Muscle of leg (tissue), 11 donors: Measurements from ENCODE around the gene DNAAF3. TPM values are rescaled to one million over a fixed set of nuclear protein-coding genes. Genes with fewer than 3 reads are reported as not detected.

Experiments used
- DNase-seq: peaks from one replicate; pipeline ENCODE4 v3.0.0; 2013
- H3K27ac ChIP-seq: one replicate; pipeline ENCODE4 v1.5.1; 2013; ENCODE audit warnings: mild to moderate bottlenecking, low read length, control low read depth
- H3K27me3 ChIP-seq: one replicate; pipeline ENCODE4 v1.6.1; 2013; ENCODE audit warnings: low read length; ENCODE audit not compliant: control insufficient read depth, insufficient read depth
- H3K36me3 ChIP-seq: one replicate; pipeline ENCODE4 v1.6.1; 2013; ENCODE audit warnings: low read length; ENCODE audit not compliant: control insufficient read depth, insufficient read depth
- H3K4me1 ChIP-seq: one replicate; pipeline ENCODE4 v1.6.1; 2013; ENCODE audit warnings: low read length; ENCODE audit not compliant: control insufficient read depth, insufficient read depth
- H3K4me3 ChIP-seq: one replicate; pipeline ENCODE4 v1.5.1; 2013; ENCODE audit warnings: low read length, control low read depth
- H3K9me3 ChIP-seq: replicated peaks from 2 replicates; pipeline ENCODE4 v1.6.1; 2013; ENCODE audit warnings: low read depth, low read length; ENCODE audit not compliant: control insufficient read depth
- WGBS: methylation state at CpG from one replicate; pipeline ENCODE4 v1.1.5; 2013; ENCODE audit warnings: missing lambda C conversion rate; ENCODE audit not compliant: insufficient coverage; 5-methylcytosine and 5-hydroxymethylcytosine counted together
- polyA plus RNA-seq, 8 donors: library from polyadenylated mRNA; unstranded; fragments of 120-200 nt; gene quantifications; one replicate each; pipeline versions ENCODE4 v1.2.1 to v1.2.3, GENCODE V29; 2013; ENCODE audit warnings: inconsistent platforms in 1 of 8, low replicate concordance in 1 of 8; ENCODE audit not compliant: insufficient read length in 8 of 8, insufficient read depth in 1 of 8
- total RNA-seq: library from RNA; stranded (reverse); fragments of 120-200 nt; gene quantifications from one replicate; pipeline ENCODE4 v1.2.4, GENCODE V29; 2013

DNAAF3 gene
- total and polyA plus RNA-seq, 9 donors, result 0.13 to 1.1 (median 0.31) TPM

DNA sequence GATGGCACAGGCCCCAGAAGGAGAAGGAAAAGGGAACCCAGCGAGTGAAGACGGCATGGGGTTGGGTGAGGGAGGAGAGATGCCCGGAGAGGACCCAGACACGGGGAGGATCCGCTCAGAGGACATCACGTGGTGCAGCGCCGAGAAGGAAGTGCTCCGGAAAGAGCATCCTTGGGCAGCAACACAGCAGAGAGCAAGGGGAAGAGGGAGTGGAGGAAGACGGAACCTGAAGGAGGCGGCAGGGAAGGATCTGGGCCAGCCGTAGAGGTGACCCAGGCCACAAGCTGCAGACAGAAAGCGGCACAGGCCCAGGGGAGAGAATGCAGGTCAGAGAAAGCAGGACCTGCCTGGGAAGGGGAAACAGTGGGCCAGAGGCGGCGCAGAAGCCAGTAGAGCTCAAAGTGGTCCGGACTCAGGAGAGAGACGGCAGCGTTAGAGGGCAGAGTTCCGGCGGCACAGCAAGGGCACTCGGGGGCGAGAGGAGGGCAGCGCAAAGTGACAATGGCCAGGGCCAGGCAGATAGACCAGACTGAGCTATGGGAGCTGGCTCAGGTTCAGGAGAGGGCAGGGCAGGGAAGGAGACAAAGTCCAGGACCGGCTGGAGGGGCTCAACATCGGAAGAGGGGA, 50.1 kb downstream of the DNAAF3 start:
- under 1% methylated on average over 25 of the region's 25 CpGs for WGBS
- Histone ChIP-seq H3K4me3 (peak overlapping the region; percentile 91), H3K9me3 (no peaks in the 10 kb centered on the region), H3K27me3 (no peaks in the 10 kb centered on the region), H3K4me1 (peaks cover 56% of the 10 kb centered on the region), H3K36me3 (peaks cover 19% of the 10 kb centered on the region), H3K27ac (peak overlapping the region; percentile 94)
- DNase-seq, result peak; percentile 89

GRCh38 chr19:55115446-55116065, 50.9 kb downstream of the DNAAF3 start:
- no peaks in the 10 kb centered on the region for H3K27me3 ChIP-seq
- 64% methylated on average over 5 of the region's 13 CpGs for WGBS
- peaks cover 56% of the 10 kb centered on the region for H3K4me1 ChIP-seq
- peak; percentile 40 for DNase-seq
- H3K4me3 ChIP-seq, result peak overlapping the region; percentile 91
- no peaks in the 10 kb centered on the region for H3K9me3 ChIP-seq
- peak overlapping the region; percentile 94 for H3K27ac ChIP-seq
- H3K36me3 ChIP-seq, result peaks cover 20% of the 10 kb centered on the region

DNA sequence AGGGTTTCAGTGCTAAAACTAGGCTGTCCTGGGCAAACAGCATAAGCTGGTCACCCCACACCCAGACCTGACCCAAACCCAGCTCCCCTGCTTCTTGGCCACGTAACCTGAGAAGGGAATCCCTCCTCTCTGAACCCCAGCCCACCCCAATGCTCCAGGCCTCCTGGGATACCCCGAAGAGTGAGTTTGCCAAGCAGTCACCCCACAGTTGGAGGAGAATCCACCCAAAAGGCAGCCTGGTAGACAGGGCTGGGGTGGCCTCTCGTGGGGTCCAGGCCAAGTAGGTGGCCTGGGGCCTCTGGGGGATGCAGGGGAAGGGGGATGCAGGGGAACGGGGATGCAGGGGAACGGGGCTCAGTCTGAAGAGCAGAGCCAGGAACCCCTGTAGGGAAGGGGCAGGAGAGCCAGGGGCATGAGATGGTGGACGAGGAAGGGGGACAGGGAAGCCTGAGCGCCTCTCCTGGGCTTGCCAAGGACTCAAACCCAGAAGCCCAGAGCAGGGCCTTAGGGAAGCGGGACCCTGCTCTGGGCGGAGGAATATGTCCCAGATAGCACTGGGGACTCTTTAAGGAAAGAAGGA, 51.8 kb downstream of the DNAAF3 start:
- peaks cover 29% of the 10 kb centered on the region for H3K36me3 ChIP-seq
- H3K4me3 ChIP-seq, result no peak overlapping the region
- DNase-seq, result no peak
- no peaks in the 10 kb centered on the region for H3K27me3 ChIP-seq
- H3K9me3 ChIP-seq, result no peaks in the 10 kb centered on the region
- peaks cover 56% of the 10 kb centered on the region for H3K4me1 ChIP-seq
- peak overlapping the region; percentile 94 for H3K27ac ChIP-seq
- 73% methylated on average over 6 of the region's 9 CpGs for WGBS

DNA sequence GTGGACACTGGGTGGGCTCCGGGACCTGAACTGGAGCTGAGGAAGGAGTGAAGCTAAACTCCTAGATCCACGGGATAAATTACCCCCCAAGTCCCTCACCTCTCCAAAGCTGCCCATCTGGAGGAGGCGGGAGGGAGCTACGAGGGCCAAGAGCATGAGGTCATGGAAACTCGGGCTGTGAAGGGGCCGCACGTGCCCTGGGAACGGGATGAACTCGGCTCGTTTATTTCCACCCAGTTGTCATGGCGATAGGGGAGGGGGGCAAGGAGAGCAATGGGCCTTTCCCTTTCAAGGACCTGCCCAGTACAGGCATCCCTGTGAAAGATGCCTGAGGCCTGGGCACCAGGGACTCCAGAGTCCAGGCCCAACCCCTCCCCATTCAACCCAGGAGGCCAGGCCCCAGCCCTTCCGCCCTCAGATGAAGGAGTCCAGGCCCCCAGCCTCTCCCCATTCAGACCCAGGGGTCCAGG, 52.8 kb downstream of the DNAAF3 start:
- no peaks in the 10 kb centered on the region for H3K9me3 ChIP-seq
- peak; percentile 99 for DNase-seq
- H3K27ac ChIP-seq, result peak overlapping the region; percentile 94
- H3K4me3 ChIP-seq, result peak overlapping the region; percentile 16
- peaks cover 39% of the 10 kb centered on the region for H3K36me3 ChIP-seq
- H3K27me3 ChIP-seq, result no peaks in the 10 kb centered on the region
- H3K4me1 ChIP-seq, result peaks cover 53% of the 10 kb centered on the region
- WGBS, result 12% methylated on average over 6 of the region's 12 CpGs

GRCh38 chr19:55112777-55113569, 53.4 kb downstream of the DNAAF3 start:
- Histone ChIP-seq H3K36me3 (peaks cover 40% of the 10 kb centered on the region), H3K27me3 (no peaks in the 10 kb centered on the region), H3K4me3 (peak overlapping the region; percentile 16), H3K4me1 (peaks cover 47% of the 10 kb centered on the region), H3K27ac (peak overlapping the region; percentile 94), H3K9me3 (no peaks in the 10 kb centered on the region)
- DNase-seq, result peak; percentile 48
- WGBS, result 60% methylated on average over 14 of the region's 23 CpGs

DNA sequence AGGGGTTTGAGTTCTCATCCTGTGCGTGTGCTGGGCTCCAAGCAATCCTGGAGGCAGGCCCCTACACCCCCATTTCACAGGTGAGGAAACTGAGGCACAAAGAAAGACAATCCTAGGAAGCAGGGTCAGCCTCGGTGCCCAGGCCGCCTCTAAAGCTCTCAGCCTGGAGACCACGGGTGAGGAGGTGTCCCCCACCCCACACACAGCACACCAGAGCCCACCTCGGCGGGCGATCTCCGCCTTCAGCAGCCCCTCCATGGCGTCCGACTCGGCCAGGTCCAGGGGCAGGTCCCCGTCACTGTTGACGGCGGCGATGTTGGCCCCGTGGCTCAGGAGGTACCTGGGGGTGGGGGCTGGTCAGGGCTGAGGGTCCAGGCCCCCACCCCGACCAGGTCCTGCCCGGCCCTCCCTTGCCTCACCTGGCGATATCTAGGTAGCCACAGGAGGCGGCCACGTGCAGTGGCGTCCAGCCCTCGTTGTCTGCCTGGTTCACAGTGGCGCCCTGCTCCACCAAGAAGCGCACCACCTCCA, 54.1 kb downstream of the DNAAF3 start:
- Histone ChIP-seq H3K9me3 (no peaks in the 10 kb centered on the region), H3K4me1 (peaks cover 47% of the 10 kb centered on the region), H3K36me3 (peaks cover 40% of the 10 kb centered on the region), H3K4me3 (no peak overlapping the region), H3K27me3 (no peaks in the 10 kb centered on the region), H3K27ac (peak overlapping the region; percentile 94)
- 89% methylated on average over 22 of the region's 25 CpGs for WGBS
- no peak for DNase-seq

- H3K36me3 ChIP-seq, result peaks cover 46% of the 10 kb centered on the region
- 62% methylated on average over 15 of the region's 21 CpGs for WGBS
- peak overlapping the region; percentile 79 for H3K27ac ChIP-seq
- no peak for DNase-seq
- H3K4me1 ChIP-seq, result peaks cover 47% of the 10 kb centered on the region
- H3K4me3 ChIP-seq, result no peak overlapping the region
- H3K9me3 ChIP-seq, result no peaks in the 10 kb centered on the region
- no peaks in the 10 kb centered on the region for H3K27me3 ChIP-seq
These were observed 55.1 kb downstream of the DNAAF3 start for GRCh38 chr19:55111238-55111831.

GRCh38 chr19:55109527-55110291, 56.7 kb downstream of the DNAAF3 start:
- Histone ChIP-seq H3K36me3 (peaks cover 55% of the 10 kb centered on the region), H3K27me3 (no peaks in the 10 kb centered on the region), H3K27ac (no peak overlapping the region), H3K4me3 (no peak overlapping the region), H3K4me1 (peaks cover 33% of the 10 kb centered on the region), H3K9me3 (no peaks in the 10 kb centered on the region)
- DNase-seq, result no peak
- WGBS, result 88% methylated on average over 19 of the region's 20 CpGs
